Measurements from ENCODE around the gene HES5. TPM values are rescaled to one million over a fixed set of nuclear protein-coding genes. Genes with fewer than 3 reads are reported as not detected.
A peak's percentile ranks its signal among the peaks of the same experiment; 100 is the strongest.

HES5 gene
- polyA plus RNA-seq, 3 donors: not detected

- Mint-ChIP-seq H3K27ac (peak overlapping the region in 1 of 7 donors; percentile 6), H3K4me1 (no peaks in the 10 kb centered on the region), H3K9me3 (no peaks in the 10 kb centered on the region), H3K36me3 (peaks cover 73 to 98% of the 10 kb centered on the region in 2 donors), H3K27me3 (ENCODE audit: low read depth in 3 of 3) (no peaks in the 10 kb centered on the region), H3K4me3 (no peak overlapping the region)
- WGBS (ENCODE audit: insufficient coverage): 92% methylated on average over 17 of the region's 17 CpGs
- H3K27ac ChIP-seq (ENCODE audit: low read depth in 1 of 2, low read length in 2 of 2): no peak overlapping the region
- no peak for DNase-seq
- intact Hi-C loops (cut with micrococcal nuclease): no loop called here
- H3K36me3 ChIP-seq (replicated peaks in 1 of 2; ENCODE audit: control insufficient read depth in 1 of 2, insufficient read depth in 2 of 2, low read length in 2 of 2): peaks cover 95 to 98% of the 10 kb centered on the region in 2 donors
- peaks cover 73% of the 10 kb centered on the region for H4K20me1 ChIP-seq (ENCODE audit: insufficient read depth, low read length)
- no peaks in the 10 kb centered on the region for H3K9me3 ChIP-seq (replicated peaks in 1 of 2; ENCODE audit: control insufficient read depth in 1 of 2, insufficient read depth in 1 of 2, low read length in 2 of 2)
- no peak overlapping the region for H2AFZ ChIP-seq (ENCODE audit: insufficient read depth, low read depth, low read length, poor library complexity, severe bottlenecking)
- no peaks in the 10 kb centered on the region for H3K79me2 ChIP-seq (ENCODE audit: insufficient read depth, low read length)
- no peaks in the 10 kb centered on the region for H3K4me1 ChIP-seq (ENCODE audit: control insufficient read depth in 1 of 2, insufficient read depth in 2 of 2, low read length in 2 of 2)
- H3K4me2 ChIP-seq (replicated peaks; ENCODE audit: extremely low read depth, low read length, poor library complexity, severe bottlenecking): no peak overlapping the region
- TF ChIP-seq CTCF (IDR thresholded peaks at IDR 0.05): no peak
- H3K4me3 ChIP-seq (replicated peaks in 1 of 3; ENCODE audit: low read depth in 2 of 3, low read length in 3 of 3): no peak overlapping the region
- H3K9ac ChIP-seq (ENCODE audit: insufficient read depth, low read length, poor library complexity, severe bottlenecking): no peak overlapping the region
- no peaks in the 10 kb centered on the region for H3K27me3 ChIP-seq (ENCODE audit: control insufficient read depth in 2 of 2, insufficient read depth in 2 of 2, low read length in 2 of 2)
Measured at GRCh38 chr1:2516124-2516523, 13.9 kb downstream of the HES5 start.

GRCh38 chr1:2515763-2516080 is 14.3 kb downstream of the HES5 start:
- TF ChIP-seq CTCF (IDR thresholded peaks at IDR 0.05): no peak
- Histone ChIP-seq H3K9me3 (replicated peaks in 1 of 2; ENCODE audit: control insufficient read depth in 1 of 2, insufficient read depth in 1 of 2, low read length in 2 of 2) (no peaks in the 10 kb centered on the region), H3K79me2 (ENCODE audit: insufficient read depth, low read length) (no peaks in the 10 kb centered on the region), H3K4me1 (ENCODE audit: control insufficient read depth in 1 of 2, insufficient read depth in 2 of 2, low read length in 2 of 2) (no peaks in the 10 kb centered on the region), H3K9ac (ENCODE audit: insufficient read depth, low read length, poor library complexity, severe bottlenecking) (no peak overlapping the region), H3K4me2 (replicated peaks; ENCODE audit: extremely low read depth, low read length, poor library complexity, severe bottlenecking) (no peak overlapping the region), H3K27me3 (ENCODE audit: control insufficient read depth in 2 of 2, insufficient read depth in 2 of 2, low read length in 2 of 2) (no peaks in the 10 kb centered on the region), H3K4me3 (replicated peaks in 1 of 3; ENCODE audit: low read depth in 2 of 3, low read length in 3 of 3) (no peak overlapping the region), H2AFZ (ENCODE audit: insufficient read depth, low read depth, low read length, poor library complexity, severe bottlenecking) (no peak overlapping the region), H3K27ac (ENCODE audit: low read depth in 1 of 2, low read length in 2 of 2) (no peak overlapping the region), H4K20me1 (ENCODE audit: insufficient read depth, low read length) (peaks cover 69% of the 10 kb centered on the region), H3K36me3 (replicated peaks in 1 of 2; ENCODE audit: control insufficient read depth in 1 of 2, insufficient read depth in 2 of 2, low read length in 2 of 2) (peaks cover 95 to 98% of the 10 kb centered on the region in 2 donors)
- H3K4me3 Mint-ChIP-seq: no peak overlapping the region
- H3K4me1 Mint-ChIP-seq: no peaks in the 10 kb centered on the region
- H3K27ac Mint-ChIP-seq: peak overlapping the region in 1 of 7 donors; percentile 30
- DNase-seq: no peak
- peaks cover 70 to 97% of the 10 kb centered on the region in 2 donors for H3K36me3 Mint-ChIP-seq
- intact Hi-C loops (cut with micrococcal nuclease): no loop called here
- WGBS (ENCODE audit: insufficient coverage): 98% methylated on average over 9 of the region's 11 CpGs
- H3K9me3 Mint-ChIP-seq: no peaks in the 10 kb centered on the region
- H3K27me3 Mint-ChIP-seq (ENCODE audit: low read depth in 3 of 3): no peaks in the 10 kb centered on the region
